Stimulated activated CD8-positive, alpha-beta memory T cell treated with anti-CD3 and anti-CD28 coated beads, Interleukin-15, amount 100 ng/mL, for 4 hours (primary cell): Measurements from ENCODE around the gene DUS2.
"Not testable (repeated sequence)": the region's sequence is repeated elsewhere in the genome, so short reads cannot be mapped to it uniquely, and the experiment has no call there.

Experiments
- DNase-seq, 2 donors: peaks; one replicate each; pipeline ENCODE4 v3.0.0-alpha.2; 2020; ENCODE audit warnings: low read depth in 2 of 2

Gene DUS2

GRCh38 chr16:68022728-68023537 lies at the start of gene DUS2, which contains the start of gene DDX28:
TSS of gene DUS2 (plus strand) at chr16:68023284. CDS start at chr16:68038024, 14,740 bp downstream.
TSS of gene DDX28 (minus strand) at chr16:68023232. CDS start at chr16:68023202, 30 bp downstream.
- DNase-seq: peak; percentile 86 to 90

- no peak for DNase-seq
Observed at GRCh38 chr16:67975321-67976105, 47.6 kb upstream of the DUS2 start.

- DNase-seq: no peak
Observed at GRCh38 chr16:67976205-67976604, 46.9 kb upstream of the DUS2 start.

GRCh38 chr16:67977005-67977404 lies 46.1 kb upstream of the DUS2 start:
- no peak for DNase-seq

GRCh38 chr16:67977469-67978227 lies 45.4 kb upstream of the DUS2 start:
- DNase-seq: no peak

- DNase-seq: no peak
Observed at GRCh38 chr16:67979955-67980678, 43.0 kb upstream of the DUS2 start, which contains the start of gene DPEP3. TSS of gene DPEP3 (minus strand) at chr16:67980499. CDS start at chr16:67980380, 119 bp downstream.

GRCh38 chr16:67982011-67982696 lies 40.9 kb upstream of the DUS2 start:
- DNase-seq: no peak

- no peak for DNase-seq
Observed at GRCh38 chr16:67986949-67987348, 36.1 kb upstream of the DUS2 start.

- no peak for DNase-seq
Observed at GRCh38 chr16:67987460-67988160, 35.5 kb upstream of the DUS2 start.

GRCh38 chr16:67988675-67989074 lies 34.4 kb upstream of the DUS2 start:
- DNase-seq: no peak

GRCh38 chr16:67989322-67990017 lies 33.6 kb upstream of the DUS2 start:
- no peak for DNase-seq

GRCh38 chr16:67990018-67990386 lies 33.1 kb upstream of the DUS2 start:
- DNase-seq: no peak

GRCh38 chr16:67992661-67993206 lies 30.4 kb upstream of the DUS2 start:
- DNase-seq: no peak

GRCh38 chr16:67993207-67994039 lies 29.7 kb upstream of the DUS2 start:
- DNase-seq: peak; percentile 44 to 63

GRCh38 chr16:67994040-67994408 lies 29.1 kb upstream of the DUS2 start:
- DNase-seq: not testable (repeated sequence)

- no peak for DNase-seq
Observed at GRCh38 chr16:67995423-67995822, 27.7 kb upstream of the DUS2 start.

- DNase-seq: no peak
Observed at GRCh38 chr16:67996666-67997065, 26.4 kb upstream of the DUS2 start.

GRCh38 chr16:67998231-67998778 lies 24.8 kb upstream of the DUS2 start:
- DNase-seq: not testable (repeated sequence)
